ENCODE measurements around the gene WDR48.
A peak's percentile ranks its signal among the peaks of the same experiment; 100 is the strongest.

Gene WDR48

GRCh38 chr3:39106851-39107387 lies 55.1 kb downstream of the WDR48 start:
- Histone ChIP-seq H3K79me2 (ENCODE audit: insufficient read depth, low read length) (peaks cover 20% of the 10 kb centered on the region), H3K36me3 (ENCODE audit: insufficient read depth, low read length) (no peaks in the 10 kb centered on the region), H3K9ac (ENCODE audit: low read depth, low read length) (peak overlapping the region; percentile 63), H3K4me3 (ENCODE audit: low read depth in 1 of 2, low read length in 2 of 2) (peak overlapping the region; percentile 57 to 64; a peak in 3 of 4 replicates), H3K27ac (ENCODE audit: low read length) (peak overlapping the region; percentile 49; the same call in 1 of the 2 replicates), H3K4me2 (ENCODE audit: insufficient read depth, low read length) (peak overlapping the region; percentile 83), H3K4me1 (ENCODE audit: insufficient read depth, low read length) (peaks cover 40% of the 10 kb centered on the region), H3K9me3 (ENCODE audit: insufficient read depth, low read length, severe bottlenecking) (no peaks in the 10 kb centered on the region), H2AFZ (ENCODE audit: low read depth, low read length) (peak overlapping the region; percentile 66), H3K27me3 (ENCODE audit: insufficient read depth, low read length, poor library complexity) (no peaks in the 10 kb centered on the region), H4K20me1 (ENCODE audit: insufficient read depth, low read length) (peaks cover 33% of the 10 kb centered on the region)
- ATAC-seq (ENCODE audit: insufficient read depth, low read depth): peak; percentile 33
- TF ChIP-seq CTCF (IDR thresholded peaks at IDR 0.05; ENCODE audit: borderline replicate concordance, extremely low read depth, low read length, poor library complexity, severe bottlenecking) (no peak), EZH2 (IDR thresholded peaks at IDR 0.05; ENCODE audit: borderline replicate concordance, low read depth, low read length, severe bottlenecking) (no peak)
- peak; percentile 16 for DNase-seq

DNA sequence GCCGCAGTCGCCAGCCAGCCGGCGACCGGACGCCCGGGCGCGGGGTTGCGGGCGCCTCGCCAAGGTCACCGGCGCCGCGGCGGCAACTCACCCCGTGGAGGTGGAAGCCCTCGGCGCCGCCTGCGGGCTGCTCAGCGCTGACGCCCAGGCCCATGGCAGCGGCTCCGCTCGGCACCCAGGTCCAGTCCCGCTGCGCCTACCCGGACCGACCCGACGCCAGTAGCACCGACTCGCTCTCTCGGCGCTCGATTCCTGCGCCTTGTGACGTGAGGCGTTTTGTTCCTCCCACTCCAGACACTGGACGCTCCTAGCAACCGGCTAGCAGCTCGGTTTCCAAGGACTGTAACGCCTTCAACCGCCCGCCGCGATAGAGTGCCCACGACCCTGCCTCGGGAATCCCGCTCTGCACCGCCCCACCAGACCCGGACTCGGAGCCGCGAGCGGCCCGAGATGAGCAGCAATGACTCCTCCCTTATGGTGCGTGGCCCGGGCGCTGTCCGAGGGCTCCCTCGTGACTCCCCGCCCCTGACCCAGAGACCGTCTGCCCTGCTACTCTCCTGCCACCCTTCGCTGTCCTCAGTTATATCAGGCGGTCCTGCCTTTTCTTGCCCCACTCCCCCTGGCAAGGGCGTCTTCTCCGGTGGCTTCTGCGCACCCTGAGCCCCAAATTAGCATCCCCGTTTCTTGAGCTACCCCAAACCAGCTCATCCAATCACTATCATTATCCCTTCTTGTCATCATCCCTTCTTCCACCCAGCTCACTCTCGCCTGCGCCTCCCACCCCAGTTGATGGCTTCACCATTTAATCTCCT lies 55.8 kb downstream of the WDR48 start, which contains the start of the genes GORASP1 and TTC21A:
TSS of gene GORASP1 (minus strand) at position 240 of the 812 bp plus-strand sequence. CDS start at position 154, 86 bp downstream.
TSS of gene TTC21A (plus strand) at position 293 of the 812 bp plus-strand sequence. CDS start at position 451, 158 bp downstream.
- Histone ChIP-seq H3K27me3 (ENCODE audit: insufficient read depth, low read length, poor library complexity) (no peaks in the 10 kb centered on the region), H3K27ac (ENCODE audit: low read length) (peak within 1 kb of the TSS; percentile 49; the same call in 1 of the 2 replicates), H3K9ac (ENCODE audit: low read depth, low read length) (peak within 1 kb of the TSS; percentile 63), H3K9me3 (ENCODE audit: insufficient read depth, low read length, severe bottlenecking) (no peaks in the 10 kb centered on the region), H3K4me2 (ENCODE audit: insufficient read depth, low read length) (peak within 1 kb of the TSS; percentile 83), H3K36me3 (ENCODE audit: insufficient read depth, low read length) (no peaks in the 10 kb centered on the region), H4K20me1 (ENCODE audit: insufficient read depth, low read length) (peaks cover 30% of the 10 kb centered on the region), H2AFZ (ENCODE audit: low read depth, low read length) (peak within 1 kb of the TSS; percentile 66), H3K4me3 (ENCODE audit: low read depth in 1 of 2, low read length in 2 of 2) (peak within 1 kb of the TSS; percentile 57 to 64; a peak in 3 of 4 replicates), H3K4me1 (ENCODE audit: insufficient read depth, low read length) (peaks cover 40% of the 10 kb centered on the region), H3K79me2 (ENCODE audit: insufficient read depth, low read length) (peaks cover 20% of the 10 kb centered on the region)
- DNase-seq (peak; percentile 72), ATAC-seq (ENCODE audit: insufficient read depth, low read depth) (peak; percentile 73)
- TF ChIP-seq CTCF (IDR thresholded peaks at IDR 0.05; ENCODE audit: borderline replicate concordance, extremely low read depth, low read length, poor library complexity, severe bottlenecking) (peak; percentile 7), EZH2 (IDR thresholded peaks at IDR 0.05; ENCODE audit: borderline replicate concordance, low read depth, low read length, severe bottlenecking) (no peak)

DNA sequence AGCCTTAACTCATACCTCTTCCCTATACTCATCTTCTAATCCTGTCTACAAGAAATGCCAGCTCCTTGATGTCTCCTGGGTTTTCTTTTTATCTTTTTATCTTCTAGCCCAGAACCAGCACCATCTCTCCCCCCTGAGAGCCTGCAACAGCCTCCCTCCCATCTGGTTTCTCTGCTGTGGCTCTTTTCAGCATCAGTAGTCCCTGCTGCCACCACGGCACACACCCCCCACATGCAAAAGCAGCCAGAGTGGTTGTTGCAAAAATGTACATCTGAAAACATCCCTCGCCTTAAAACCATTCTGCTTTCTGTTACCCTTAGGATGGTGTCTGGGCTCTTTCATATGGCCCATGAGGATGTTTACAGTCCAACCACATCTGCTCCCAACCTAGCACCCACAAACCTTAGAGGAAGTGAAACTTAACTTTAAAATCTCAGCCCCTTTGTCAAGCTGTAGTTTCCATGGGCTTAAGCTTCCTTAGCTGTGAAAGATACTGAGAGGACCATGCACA lies 56.4 kb downstream of the WDR48 start:
- H3K9ac ChIP-seq (ENCODE audit: low read depth, low read length): peak overlapping the region; percentile 63; the same call in 1 of the 2 replicates
- peaks cover 20% of the 10 kb centered on the region for H3K79me2 ChIP-seq (ENCODE audit: insufficient read depth, low read length)
- H3K4me2 ChIP-seq (ENCODE audit: insufficient read depth, low read length): peak overlapping the region; percentile 83
- no peaks in the 10 kb centered on the region for H3K9me3 ChIP-seq (ENCODE audit: insufficient read depth, low read length, severe bottlenecking)
- H4K20me1 ChIP-seq (ENCODE audit: insufficient read depth, low read length): peaks cover 24% of the 10 kb centered on the region
- H3K4me1 ChIP-seq (ENCODE audit: insufficient read depth, low read length): peaks cover 40% of the 10 kb centered on the region
- H3K36me3 ChIP-seq (ENCODE audit: insufficient read depth, low read length): no peaks in the 10 kb centered on the region
- no peak for TF ChIP-seq CTCF (IDR thresholded peaks at IDR 0.05; ENCODE audit: borderline replicate concordance, extremely low read depth, low read length, poor library complexity, severe bottlenecking)
- TF ChIP-seq EZH2 (IDR thresholded peaks at IDR 0.05; ENCODE audit: borderline replicate concordance, low read depth, low read length, severe bottlenecking): no peak
- H3K27me3 ChIP-seq (ENCODE audit: insufficient read depth, low read length, poor library complexity): no peaks in the 10 kb centered on the region
- peak overlapping the region; percentile 57 to 64; a peak in 3 of 4 replicates for H3K4me3 ChIP-seq (ENCODE audit: low read depth in 1 of 2, low read length in 2 of 2)
- H2AFZ ChIP-seq (ENCODE audit: low read depth, low read length): peak overlapping the region; percentile 66
- H3K27ac ChIP-seq (ENCODE audit: low read length): no peak overlapping the region; the same call in 1 of the 2 replicates
- peak; percentile 36 for DNase-seq
- ATAC-seq (ENCODE audit: insufficient read depth, low read depth): peak; percentile 41
